ENCODE measurements around the gene CYYR1. TPM values are rescaled to one million over a fixed set of nuclear protein-coding genes. Genes with fewer than 3 reads are reported as not detected.

Gene CYYR1
- total RNA-seq, 2 experiments from 2014 or later = not detected

- ChIA-PET CTCF (ENCODE audit: unreplicated experiment) (no interaction called here), POLR2A (interaction anchor here (0.7 kb wide), 1 partner anchor 211 kb away, joined by 3 read pairs; no protein-coding TSS in a partner anchor)
- no peaks in the 10 kb centered on the region for H3K36me3 ChIP-seq (ENCODE audit: insufficient read depth, low read length)
- H3K79me2 ChIP-seq (ENCODE audit: insufficient read depth, low read depth, low read length) = no peaks in the 10 kb centered on the region
- H3K4me1 ChIP-seq (ENCODE audit: insufficient read depth, low read length, poor library complexity, severe bottlenecking) = no peaks in the 10 kb centered on the region
- no TSS peak for BruUV-seq (replicated peaks)
- intact Hi-C loops (cut with micrococcal nuclease; ENCODE audit: unreplicated experiment) = no loop called here
- TF ChIP-seq CTCF (conservative IDR thresholded peaks at IDR 0.05; ENCODE audit: low read length) = no peak
- TF ChIP-seq EZH2phosphoT487 (IDR thresholded peaks at IDR 0.05; ENCODE audit: borderline replicate concordance, low read depth, low read length) = no peak
- H4K20me1 ChIP-seq (ENCODE audit: insufficient read depth, low read length) = no peaks in the 10 kb centered on the region
- no peak overlapping the region for H3K27ac ChIP-seq (ENCODE audit: low read depth, low read length, poor library complexity, severe bottlenecking)
- no peak overlapping the region for H2AFZ ChIP-seq (ENCODE audit: low read length)
- H3K4me3 ChIP-seq (ENCODE audit: low read depth, low read length, poor library complexity, severe bottlenecking) = no peak overlapping the region
- H3K4me2 ChIP-seq (ENCODE audit: low read length) = no peak overlapping the region
- no peak for DNase-seq (ENCODE audit: low spot score)
- H3K9me3 ChIP-seq (ENCODE audit: low read length) = 0 out of 2 replicates have a peak, but pooled peaks cover 5% of the 10 kb centered on the region
- H3K9me2 ChIP-seq (ENCODE audit: insufficient read depth, low read length) = no peaks in the 10 kb centered on the region
These were observed 7.5 kb downstream of the CYYR1 start for GRCh38 chr21:26565546-26565945.

GRCh38 chr21:26565111-26565510 is 8.0 kb downstream of the CYYR1 start:
- intact Hi-C loops (cut with micrococcal nuclease; ENCODE audit: unreplicated experiment) = no loop called here
- no peak for TF ChIP-seq CTCF (conservative IDR thresholded peaks at IDR 0.05; ENCODE audit: low read length)
- TF ChIP-seq EZH2phosphoT487 (IDR thresholded peaks at IDR 0.05; ENCODE audit: borderline replicate concordance, low read depth, low read length) = no peak
- Histone ChIP-seq H3K79me2 (ENCODE audit: insufficient read depth, low read depth, low read length) (no peaks in the 10 kb centered on the region), H3K9me3 (ENCODE audit: low read length) (0 out of 2 replicates have a peak, but pooled peaks cover 5% of the 10 kb centered on the region), H3K4me3 (ENCODE audit: low read depth, low read length, poor library complexity, severe bottlenecking) (no peak overlapping the region), H3K27ac (ENCODE audit: low read depth, low read length, poor library complexity, severe bottlenecking) (no peak overlapping the region), H3K4me2 (ENCODE audit: low read length) (no peak overlapping the region), H3K4me1 (ENCODE audit: insufficient read depth, low read length, poor library complexity, severe bottlenecking) (no peaks in the 10 kb centered on the region), H3K9me2 (ENCODE audit: insufficient read depth, low read length) (no peaks in the 10 kb centered on the region), H4K20me1 (ENCODE audit: insufficient read depth, low read length) (no peaks in the 10 kb centered on the region), H2AFZ (ENCODE audit: low read length) (no peak overlapping the region), H3K36me3 (ENCODE audit: insufficient read depth, low read length) (no peaks in the 10 kb centered on the region)
- CTCF ChIA-PET (ENCODE audit: unreplicated experiment) = no interaction called here
- POLR2A ChIA-PET = interaction anchor here (0.7 kb wide), 1 partner anchor 212 kb away, joined by 3 read pairs; no protein-coding TSS in a partner anchor
- BruUV-seq (replicated peaks) = no TSS peak
- no peak for DNase-seq (ENCODE audit: low spot score)

GRCh38 chr21:26563856-26564503 is 9.1 kb downstream of the CYYR1 start:
- BruUV-seq (replicated peaks) = no TSS peak
- no peak for DNase-seq (ENCODE audit: low spot score)
- Histone ChIP-seq H3K9me3 (ENCODE audit: low read length) (0 out of 2 replicates have a peak, but pooled peaks cover 5% of the 10 kb centered on the region), H3K79me2 (ENCODE audit: insufficient read depth, low read depth, low read length) (no peaks in the 10 kb centered on the region), H3K9me2 (ENCODE audit: insufficient read depth, low read length) (no peaks in the 10 kb centered on the region), H3K36me3 (ENCODE audit: insufficient read depth, low read length) (no peaks in the 10 kb centered on the region), H3K27ac (ENCODE audit: low read depth, low read length, poor library complexity, severe bottlenecking) (no peak overlapping the region), H3K4me2 (ENCODE audit: low read length) (no peak overlapping the region), H3K4me1 (ENCODE audit: insufficient read depth, low read length, poor library complexity, severe bottlenecking) (no peaks in the 10 kb centered on the region), H4K20me1 (ENCODE audit: insufficient read depth, low read length) (no peaks in the 10 kb centered on the region), H3K4me3 (ENCODE audit: low read depth, low read length, poor library complexity, severe bottlenecking) (no peak overlapping the region), H2AFZ (ENCODE audit: low read length) (no peak overlapping the region)
- TF ChIP-seq EZH2phosphoT487 (IDR thresholded peaks at IDR 0.05; ENCODE audit: borderline replicate concordance, low read depth, low read length) (no peak), CTCF (conservative IDR thresholded peaks at IDR 0.05; ENCODE audit: low read length) (no peak)
- ChIA-PET CTCF (ENCODE audit: unreplicated experiment) (no interaction called here), POLR2A (interaction anchor here (0.6 kb wide), 1 partner anchor 101 kb away, joined by 5 read pairs; no protein-coding TSS in a partner anchor)
- intact Hi-C loops (cut with micrococcal nuclease; ENCODE audit: unreplicated experiment) = no loop called here
